ENCODE results near the gene XAGE3. TPM values are rescaled to one million over a fixed set of nuclear protein-coding genes. Genes with fewer than 3 reads are reported as not detected.
"Not testable (repeated sequence)": the region's sequence is repeated elsewhere in the genome, so short reads cannot be mapped to it uniquely, and the experiment has no call there.

Gene XAGE3, protein sequence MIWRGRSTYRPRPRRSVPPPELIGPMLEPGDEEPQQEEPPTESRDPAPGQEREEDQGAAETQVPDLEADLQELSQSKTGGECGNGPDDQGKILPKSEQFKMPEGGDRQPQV
- not detected in 2 replicates for total RNA-seq

DNA sequence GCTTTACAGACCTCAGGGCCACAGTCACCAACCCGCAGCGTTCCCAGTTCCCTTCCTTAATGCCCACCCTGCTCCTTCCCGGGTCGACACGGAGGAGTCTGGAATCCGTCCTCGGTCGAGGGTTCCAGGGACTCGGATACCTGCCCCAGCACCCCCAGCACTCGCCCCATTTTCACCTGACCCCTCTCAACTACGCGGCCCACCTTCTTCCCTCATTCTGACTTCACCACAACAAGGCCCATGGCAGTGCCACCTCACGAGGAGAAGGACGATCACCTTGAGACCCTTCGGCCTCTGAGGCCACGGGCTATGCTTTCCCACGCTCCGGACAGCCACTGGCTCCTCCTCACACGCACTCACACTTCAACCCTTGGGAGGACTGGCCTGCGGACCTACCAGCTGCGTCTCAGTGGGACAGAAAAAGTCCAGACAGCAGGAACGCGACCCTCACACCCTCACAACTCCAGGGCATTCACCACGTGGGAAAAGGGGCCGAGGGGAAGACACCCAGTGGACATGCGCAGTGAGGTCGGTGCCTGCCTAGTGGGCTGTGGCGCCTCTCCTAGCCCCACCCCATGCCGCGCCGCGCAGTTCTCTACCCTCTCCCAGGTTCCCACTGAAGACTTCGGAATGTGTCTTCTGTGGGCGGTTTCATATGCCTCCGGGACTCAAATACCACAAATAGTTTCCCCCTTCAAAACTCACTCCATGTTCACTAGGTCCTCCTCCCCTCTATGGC, at the start of gene XAGE3:
XAGE3 (minus strand) TSS at position 474 of the 739 bp plus-strand sequence. CDS start 950 bp downstream, outside the sequence.
- DNase-seq = no peak

DNA sequence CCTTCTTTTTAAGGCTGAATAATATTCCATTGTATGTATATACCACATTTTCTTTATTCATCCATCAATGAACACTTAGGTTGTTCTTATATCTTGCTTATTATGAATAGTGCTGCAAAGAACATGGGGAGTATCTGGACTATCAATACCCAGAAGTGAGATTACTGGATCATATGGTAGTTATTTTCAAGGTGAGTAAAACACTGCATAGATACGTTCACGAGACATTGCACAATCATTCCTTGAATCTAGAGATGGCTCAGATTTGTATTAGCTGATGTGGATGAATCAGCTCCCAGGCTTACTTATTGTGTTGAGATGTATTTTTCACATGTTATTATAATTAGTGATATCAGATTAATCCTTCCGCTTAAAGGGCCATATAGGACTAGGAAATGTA, 46.8 kb upstream of the XAGE3 start:
- not testable (repeated sequence) for DNase-seq

DNA sequence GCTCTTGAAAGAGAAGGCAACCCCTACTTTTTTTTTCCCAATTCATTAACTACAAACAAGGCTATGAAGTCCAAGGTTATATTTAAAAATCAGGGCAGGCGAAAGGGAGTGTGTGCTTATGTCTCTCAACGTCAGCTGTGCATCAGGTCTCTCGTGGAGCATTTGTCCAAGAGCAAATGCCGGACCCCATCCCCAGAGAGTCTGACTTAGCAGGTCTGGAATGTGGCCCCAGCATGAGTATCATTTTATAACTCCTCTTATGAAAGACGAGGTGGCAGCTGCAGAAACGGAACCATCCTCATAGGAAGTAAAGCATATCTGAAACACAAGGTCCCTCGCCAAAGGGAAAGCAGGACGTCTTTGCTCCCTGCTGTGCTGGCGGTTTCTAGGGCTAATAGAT, 45.8 kb upstream of the XAGE3 start:
- DNase-seq = not testable (repeated sequence)

DNA sequence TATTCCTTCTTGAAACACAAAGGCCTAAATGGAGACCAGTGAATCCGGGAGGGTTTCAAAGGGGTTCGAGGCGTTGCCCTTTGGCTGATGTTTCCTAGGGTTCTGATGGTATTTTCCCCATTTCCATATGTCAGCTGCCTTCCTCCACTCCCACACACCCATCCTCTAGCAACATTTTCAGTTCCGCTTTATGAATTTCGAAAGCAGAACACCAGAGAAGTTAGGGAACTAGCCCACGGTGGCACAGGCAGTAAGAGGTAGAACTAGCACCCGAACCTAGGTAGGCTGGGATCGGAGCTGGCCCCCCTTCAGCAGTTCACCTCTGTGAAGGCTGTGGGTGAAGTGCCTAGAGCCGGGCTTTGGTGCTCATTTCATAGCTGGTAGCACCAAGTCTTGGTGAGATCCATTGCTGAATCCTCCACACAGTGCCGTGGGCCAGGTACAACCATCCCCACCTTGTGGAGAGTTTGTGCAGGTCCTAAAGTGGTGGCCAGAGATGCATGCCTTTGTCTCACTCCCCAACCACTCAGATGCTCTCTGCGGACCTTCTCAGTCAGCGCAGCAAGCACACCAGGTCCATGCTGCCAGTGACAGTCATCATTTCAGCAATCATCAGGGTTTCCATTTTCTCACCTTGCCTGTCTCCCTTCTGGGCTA, 41.6 kb upstream of the XAGE3 start:
- not testable (repeated sequence) for DNase-seq

DNA sequence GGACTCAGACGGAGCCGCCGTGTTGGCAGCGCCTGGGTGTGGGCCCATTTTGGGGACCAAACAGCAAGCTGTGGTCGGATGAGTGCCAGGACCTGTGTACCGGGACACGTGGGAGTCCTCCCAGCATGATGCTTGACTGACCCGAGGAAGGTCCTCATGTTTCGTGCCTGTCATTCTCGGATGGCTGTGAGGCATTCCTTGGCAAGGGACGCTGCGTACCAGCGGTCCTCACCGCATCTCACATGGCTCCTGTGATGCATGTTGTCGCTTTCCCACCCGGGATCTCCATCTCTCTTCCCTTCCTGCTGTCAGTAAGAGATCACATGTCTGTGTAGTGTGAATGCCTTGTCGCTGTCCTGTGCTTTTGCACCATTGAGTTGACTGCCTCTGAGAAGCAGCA, 40.0 kb upstream of the XAGE3 start:
- not testable (repeated sequence) for DNase-seq

DNA sequence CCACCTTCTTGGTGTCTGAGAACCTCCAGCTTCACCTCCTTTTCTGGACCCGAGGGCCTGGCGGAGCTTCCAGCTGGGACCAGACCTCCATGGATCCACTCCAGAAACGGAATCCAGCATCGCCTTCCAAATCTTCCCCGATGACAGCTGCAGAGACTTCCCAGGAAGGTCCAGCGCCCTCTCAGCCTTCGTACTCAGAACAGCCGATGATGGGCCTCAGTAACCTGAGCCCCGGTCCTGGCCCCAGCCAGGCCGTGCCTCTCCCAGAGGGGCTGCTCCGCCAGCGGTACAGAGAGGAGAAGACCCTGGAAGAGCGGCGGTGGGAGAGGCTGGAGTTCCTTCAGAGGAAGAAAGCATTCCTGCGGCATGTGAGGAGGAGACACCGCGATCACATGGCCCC, 39.3 kb upstream of the XAGE3 start:
- not testable (repeated sequence) for DNase-seq

DNA sequence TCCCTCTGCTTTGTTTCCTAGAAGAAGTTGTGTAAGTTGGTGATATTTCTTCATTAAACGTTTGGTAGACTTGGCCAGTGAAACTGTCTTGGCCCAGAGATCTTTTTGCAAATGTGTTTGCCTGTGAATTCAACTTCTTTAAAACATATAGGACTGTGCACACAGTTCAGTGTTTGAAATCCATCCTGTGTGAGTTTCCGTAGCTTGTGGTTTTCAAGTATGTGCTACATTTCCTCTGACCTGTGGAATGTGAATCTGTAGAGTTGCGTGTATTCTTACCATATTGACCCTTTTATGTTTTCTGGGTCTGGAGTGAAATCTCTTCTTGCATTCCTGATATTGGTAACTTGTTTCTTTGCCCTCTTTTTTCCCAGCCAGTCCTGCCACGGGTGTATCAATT, 38.2 kb upstream of the XAGE3 start:
- DNase-seq = not testable (repeated sequence)

DNA sequence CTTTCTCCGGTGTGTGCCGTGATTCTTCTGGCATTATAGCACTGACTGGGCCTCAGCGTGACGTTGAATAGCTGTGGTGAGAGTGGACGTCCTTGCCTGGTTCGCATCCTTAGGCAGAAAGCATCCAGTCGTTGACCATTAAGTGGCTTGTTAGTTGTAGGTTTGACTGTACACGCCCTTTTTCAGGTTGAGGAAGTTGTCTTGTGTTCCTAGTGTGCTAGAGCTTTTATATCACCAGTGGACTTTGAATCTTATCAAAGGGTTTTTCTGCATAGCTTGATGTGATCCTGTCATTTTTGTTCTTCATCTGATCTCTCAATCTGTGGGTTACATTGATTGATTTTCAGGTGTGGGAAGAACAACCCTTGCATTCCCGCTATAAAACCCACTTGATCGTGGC, 37.6 kb upstream of the XAGE3 start:
- not testable (repeated sequence) for DNase-seq

DNA sequence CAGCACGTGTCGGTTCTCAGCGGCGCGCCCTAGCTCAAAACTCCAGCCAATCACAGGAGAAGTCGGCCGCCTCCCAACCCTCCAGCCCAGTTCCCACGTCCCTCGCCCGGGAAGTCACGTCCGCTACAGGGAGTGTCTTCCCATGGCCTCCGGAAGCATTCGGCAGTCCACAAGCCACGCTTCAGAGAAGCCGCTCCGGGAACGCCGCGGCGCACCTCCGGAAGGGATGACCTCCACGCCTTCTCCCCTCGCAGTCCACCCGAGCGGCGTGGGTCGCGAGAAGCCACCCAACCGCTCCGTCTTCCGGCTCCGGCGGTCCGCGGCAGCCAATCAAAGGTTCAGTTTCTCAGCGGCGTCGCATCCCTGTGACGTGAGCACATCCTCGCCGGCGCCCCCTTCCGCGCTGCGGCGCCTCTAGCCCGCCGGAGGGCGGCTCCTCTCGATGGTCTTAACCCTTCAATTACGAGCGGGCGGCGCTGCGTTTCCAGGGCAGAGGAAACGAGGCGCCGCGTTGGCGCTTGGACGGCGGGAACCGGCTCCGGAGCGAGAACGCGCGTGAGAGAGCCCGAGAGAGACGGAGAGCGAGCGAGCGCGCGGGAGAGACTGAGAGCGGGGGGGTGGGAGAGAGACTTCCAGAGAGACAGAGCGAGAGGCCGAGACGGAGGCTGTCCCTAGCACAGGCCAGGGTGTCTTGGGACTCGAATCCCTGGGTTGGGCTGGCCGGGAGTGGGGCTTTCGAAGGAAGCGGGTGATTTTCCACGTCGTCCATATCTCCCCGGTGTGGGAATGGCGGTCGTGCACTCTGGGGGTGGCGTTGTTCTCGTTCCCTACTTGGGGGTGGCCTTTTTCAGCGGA, 29.2 kb upstream of the XAGE3 start, which contains the start of gene FAM156B:
FAM156B (plus strand) TSS at position 476 of the 855 bp plus-strand sequence. CDS start 9,896 bp downstream, outside the sequence.
- DNase-seq = not testable (repeated sequence)

DNA sequence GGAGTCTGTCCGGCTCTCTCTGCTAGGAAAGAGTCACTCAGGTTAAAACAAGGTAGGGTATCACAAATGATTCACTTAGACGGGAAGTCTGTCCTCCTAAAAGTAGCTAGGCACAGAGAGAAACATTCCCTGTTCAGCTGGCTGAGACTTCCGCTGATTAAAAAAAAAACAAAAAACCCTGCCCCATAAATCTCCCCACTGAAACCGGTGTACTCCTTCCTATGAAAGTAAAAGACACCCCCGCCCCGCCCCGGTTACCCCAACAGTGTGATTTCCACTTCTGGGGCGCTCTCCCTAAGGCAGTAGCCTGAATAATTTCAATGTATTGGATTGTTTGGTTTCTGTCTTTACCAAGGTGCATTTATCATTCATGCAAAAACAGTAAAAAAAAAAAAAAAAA, 28.6 kb upstream of the XAGE3 start:
- not testable (repeated sequence) for DNase-seq

DNA sequence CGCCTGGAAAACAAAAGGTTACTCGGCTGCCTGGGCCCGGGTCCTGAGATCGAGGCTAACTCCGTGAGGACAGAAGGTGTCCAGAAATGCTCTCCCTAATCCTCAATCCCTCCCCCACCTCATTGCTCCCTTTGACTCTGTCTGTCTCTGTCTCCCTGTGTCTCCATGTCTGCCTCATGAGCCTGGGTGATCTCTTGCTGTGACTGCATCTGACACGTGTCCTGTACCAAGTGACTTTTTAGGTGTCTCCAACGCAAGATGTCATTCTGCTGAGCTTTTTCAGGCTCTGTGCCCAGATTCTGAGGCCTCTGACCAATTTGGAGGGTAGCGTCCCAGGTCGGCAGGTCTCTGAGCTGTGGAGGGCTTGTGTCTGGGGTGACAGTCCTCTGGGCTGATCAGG, 20.2 kb upstream of the XAGE3 start:
- not testable (repeated sequence) for DNase-seq

DNA sequence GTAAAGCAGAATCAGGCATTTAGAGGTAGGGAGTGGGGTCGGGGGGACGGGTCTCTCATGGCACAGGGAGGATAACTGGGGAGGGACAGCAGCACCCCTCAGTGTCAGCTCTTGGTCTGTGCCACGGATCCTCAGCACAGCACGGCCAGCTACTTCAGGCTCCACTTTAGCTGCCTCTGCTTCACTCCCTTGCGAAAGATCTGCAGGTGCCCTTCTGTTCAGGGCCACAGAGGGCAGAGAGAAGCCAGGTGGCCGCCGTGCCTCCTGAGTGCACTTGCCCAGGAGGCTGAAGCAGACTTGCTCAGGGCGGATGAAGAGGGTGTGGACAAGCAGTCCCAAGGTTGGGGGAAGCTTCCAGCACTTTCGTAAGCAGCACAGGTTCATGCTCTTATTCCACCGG, 19.6 kb upstream of the XAGE3 start:
- not testable (repeated sequence) for DNase-seq

DNA sequence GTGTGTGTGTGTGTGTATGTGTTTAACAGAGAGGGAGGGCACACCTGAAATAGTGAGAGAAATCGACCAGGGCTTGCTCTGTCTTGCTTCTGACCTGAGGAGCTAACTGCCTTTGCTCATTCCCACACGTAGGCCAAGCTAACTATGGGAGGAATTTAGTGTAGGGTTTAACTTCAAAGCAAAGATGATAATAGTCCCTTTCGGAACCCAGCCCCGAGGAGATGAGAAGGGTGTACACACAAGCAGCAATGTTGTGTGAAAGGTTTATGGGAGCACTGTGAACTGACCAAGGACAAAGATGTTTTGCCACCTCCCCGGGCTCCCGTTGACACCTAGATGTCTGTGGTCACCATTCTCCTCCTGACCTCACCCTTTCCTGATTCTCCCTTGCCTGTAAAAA, 8.5 kb upstream of the XAGE3 start:
- not testable (repeated sequence) for DNase-seq

DNA sequence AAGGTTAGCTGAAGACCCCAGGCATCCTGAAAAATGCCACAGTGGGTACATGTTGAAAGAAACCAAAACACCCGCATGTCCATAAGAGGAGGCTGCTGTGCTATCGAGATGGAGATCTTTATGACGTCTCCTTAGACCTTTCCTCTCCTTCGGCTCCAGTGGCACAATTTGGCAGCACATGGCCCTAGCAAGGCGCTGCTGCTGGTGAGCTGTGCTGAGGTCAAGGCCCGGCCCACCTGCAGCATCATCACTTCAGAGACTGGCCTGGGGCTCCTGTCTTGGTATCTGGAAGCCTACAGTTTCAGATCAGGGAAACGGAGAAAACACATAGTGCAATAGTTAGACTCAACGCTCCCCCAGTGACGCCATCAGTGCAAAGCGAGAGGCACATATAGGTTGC, 7.6 kb upstream of the XAGE3 start:
- DNase-seq = not testable (repeated sequence)

DNA sequence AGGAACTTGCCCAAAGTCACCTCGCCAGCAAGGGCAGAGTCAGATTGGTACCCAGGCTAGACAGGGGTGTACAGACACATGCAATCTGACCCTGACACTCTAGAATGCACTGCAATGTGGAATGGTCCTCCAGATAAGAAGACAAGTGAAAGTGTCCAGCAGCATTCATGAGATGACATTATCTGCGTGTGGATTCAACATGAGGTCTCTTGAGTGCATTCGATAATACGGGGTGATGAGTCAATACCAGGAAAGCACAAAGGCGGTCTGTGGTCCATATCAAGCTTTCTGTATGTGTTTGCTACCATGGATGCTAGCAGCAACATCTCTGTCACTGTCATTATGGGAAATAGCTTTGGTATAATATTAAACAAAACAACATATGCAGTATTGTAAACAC, 6.8 kb upstream of the XAGE3 start:
- no peak for DNase-seq

DNA sequence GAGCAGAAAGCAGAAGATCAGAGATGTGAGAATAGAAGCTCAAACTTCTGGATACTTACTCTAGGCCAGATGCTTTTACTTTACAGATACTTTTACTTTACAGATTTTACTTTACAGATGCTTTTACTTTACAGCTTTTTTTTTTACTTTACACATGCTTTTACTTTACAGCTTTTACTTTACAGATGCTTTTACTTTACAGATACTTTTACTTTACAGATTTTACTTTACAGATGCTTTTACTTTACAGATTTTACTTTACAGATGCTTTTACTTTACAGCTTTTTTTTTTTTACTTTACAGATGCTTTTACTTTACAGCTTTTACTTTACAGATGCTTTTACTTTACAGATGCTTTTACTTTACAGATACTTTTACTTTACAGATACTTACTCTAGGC, 5.9 kb upstream of the XAGE3 start:
- not testable (repeated sequence) for DNase-seq

DNA sequence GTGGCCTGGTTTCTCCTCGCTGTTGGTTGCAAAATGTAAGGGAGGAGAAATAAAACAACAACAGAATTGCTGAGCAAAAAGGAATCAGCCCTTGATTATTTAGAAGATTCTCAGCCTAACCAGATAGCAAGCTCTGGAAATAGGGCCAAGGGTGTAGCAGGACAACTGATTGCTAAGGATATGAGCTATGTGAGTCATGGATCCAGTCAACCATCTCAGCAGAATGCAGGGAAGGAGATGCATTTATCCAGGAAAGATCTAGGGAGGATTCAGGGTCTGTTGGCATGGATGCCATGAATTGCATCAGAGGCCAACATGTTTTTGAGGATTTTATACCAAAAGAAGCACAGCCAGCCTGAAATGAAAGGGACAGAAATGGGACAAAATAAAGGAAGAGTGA, 2.2 kb upstream of the XAGE3 start:
- DNase-seq = no peak

DNA sequence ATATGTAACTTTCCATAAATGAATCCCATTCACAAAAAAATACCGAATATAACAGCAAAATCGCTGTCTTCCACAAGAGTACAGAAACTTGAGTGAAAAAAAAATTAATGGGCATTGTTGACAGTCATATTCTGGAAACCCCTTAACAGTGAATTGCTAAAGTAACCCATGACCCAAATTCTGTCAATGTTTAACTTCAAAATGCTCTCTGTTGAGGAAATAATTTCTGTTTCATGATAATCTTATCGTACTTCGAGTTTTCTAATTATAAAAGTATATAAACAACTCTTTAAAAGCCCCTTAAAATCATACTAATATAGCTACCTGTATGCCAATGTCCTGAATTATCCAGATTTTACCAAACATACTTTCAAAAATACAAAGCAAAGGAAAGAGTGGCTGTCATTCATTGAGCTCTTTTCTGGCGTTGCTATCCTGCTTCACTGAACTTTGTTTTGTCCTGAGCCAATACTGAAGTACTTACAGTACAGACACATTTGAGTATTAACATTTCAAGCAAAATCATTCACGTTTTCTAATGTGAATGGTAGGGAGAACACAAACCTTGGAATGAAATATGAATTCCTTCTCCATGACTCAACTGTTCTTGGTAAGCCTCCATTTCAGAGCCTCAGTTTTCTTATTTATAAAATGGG, 2.4 kb downstream of the XAGE3 start:
- DNase-seq = no peak

DNA sequence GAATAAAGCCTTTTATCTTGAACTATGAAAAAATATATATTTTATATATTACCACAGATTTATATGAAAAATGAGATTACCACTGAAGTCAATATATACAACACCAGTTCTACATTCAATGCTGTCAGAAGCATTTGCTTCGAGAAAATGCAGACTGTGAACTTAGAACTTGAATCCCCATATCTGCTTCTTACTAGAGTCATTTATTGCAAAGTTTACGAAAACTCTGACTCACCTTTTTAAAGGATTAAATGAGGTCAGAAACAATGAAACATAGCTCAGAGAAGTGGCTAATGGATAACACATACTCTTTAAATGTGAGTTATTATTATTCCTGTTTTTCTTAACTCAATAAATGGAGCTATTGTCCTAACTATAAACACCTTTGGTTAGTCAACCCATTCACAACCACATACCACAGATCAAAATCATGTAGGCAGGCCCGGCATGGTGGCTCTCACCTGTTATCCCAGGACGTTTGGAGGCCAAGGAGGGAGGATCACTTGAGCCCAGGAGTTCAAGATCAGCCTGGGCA, 10.8 kb downstream of the XAGE3 start:
- not testable (repeated sequence) for DNase-seq

DNA sequence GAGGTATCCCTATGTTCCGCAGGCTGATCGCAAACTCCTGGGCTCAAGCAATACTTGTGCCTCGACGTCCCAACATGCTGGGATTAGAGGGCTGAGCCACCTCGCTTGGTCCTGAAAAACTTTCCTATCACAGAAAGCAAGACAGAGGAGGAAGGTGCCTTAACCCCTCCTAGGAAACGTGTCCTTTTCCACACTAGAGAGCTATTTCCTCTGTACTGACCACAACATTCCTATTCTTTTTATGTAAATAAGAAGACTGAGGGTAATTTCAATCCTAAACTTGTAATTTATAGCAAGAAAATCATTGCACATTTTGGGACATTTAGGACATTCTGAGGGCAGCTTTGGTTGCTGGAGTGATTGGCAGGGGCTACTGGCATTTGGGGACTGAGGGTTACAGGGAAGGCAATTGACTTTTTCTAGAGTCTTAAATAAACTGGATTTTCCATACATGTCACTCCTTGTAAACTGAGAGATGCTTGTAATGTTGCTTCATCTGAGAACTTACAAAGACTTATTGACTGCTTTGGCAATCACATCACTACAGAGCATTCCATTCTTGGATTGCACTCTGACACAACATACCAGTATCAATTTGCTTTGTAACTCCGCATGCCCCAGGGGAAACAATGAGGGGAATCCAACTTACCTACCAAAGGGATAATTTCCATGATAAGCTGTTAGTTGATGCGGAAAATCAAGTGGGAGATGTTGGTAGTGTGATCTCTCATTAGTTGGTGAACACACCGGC, 15.6 kb downstream of the XAGE3 start:
- DNase-seq = no peak

DNA sequence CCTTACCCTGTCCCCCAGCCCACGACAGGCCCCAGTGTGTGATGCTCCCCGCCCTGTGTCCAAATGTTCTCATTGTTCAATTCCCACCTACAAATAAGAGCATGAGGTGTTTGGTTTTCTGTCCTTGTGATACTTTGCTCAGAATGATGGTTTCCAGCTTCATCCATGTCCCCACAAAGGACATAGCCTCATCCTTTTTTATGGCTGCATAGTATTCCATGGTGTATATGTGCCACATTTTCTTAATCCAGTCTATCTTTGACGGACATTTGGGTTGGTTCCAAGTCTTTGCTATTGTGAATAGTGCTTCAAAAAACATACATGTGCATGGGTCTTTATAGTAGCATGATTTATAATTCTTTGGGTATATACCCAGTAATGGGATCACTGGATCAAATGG, 24.3 kb downstream of the XAGE3 start:
- DNase-seq = not testable (repeated sequence)
